Transverse colon (tissue), 3 donors: ENCODE data around the gene MED29.

Experiments used
- EP300 ChIP-seq: sonication (generic); formaldehyde crosslinking; IDR thresholded peaks from one replicate; pipeline ENCODE4 v1.6.1; 2017; ENCODE audit warnings: antibody characterized with exemption, low read depth
- TF ChIP-seq, protein P1 (sequence below), 5 experiments: fragments of 200-600 bp in 3 of 5; fragments of 450-650 bp in 2 of 5; sonication (generic) in 3 of 5; IDR thresholded peaks; 1 replicate in 2 of 5; 2 replicates in 3 of 5; pipeline ENCODE4 v1.5.1; 2016 to 2017; ENCODE audit warnings: antibody characterized with exemption in 5 of 5, inconsistent platforms in 3 of 5, mild to moderate bottlenecking in 2 of 5, moderate library complexity in 1 of 5

- TF ChIP-seq, protein P1, sequence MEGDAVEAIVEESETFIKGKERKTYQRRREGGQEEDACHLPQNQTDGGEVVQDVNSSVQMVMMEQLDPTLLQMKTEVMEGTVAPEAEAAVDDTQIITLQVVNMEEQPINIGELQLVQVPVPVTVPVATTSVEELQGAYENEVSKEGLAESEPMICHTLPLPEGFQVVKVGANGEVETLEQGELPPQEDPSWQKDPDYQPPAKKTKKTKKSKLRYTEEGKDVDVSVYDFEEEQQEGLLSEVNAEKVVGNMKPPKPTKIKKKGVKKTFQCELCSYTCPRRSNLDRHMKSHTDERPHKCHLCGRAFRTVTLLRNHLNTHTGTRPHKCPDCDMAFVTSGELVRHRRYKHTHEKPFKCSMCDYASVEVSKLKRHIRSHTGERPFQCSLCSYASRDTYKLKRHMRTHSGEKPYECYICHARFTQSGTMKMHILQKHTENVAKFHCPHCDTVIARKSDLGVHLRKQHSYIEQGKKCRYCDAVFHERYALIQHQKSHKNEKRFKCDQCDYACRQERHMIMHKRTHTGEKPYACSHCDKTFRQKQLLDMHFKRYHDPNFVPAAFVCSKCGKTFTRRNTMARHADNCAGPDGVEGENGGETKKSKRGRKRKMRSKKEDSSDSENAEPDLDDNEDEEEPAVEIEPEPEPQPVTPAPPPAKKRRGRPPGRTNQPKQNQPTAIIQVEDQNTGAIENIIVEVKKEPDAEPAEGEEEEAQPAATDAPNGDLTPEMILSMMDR (IDR thresholded peaks at IDR 0.05), result peak in 1 of 5 experiments; percentile 18
- TF ChIP-seq EP300, result no peak
These were observed 16.6 kb downstream of the MED29 start for GRCh38 chr19:39407660-39408391.
